Type B pancreatic cell (in vitro differentiated cells): ENCODE results near the gene PTPN12. TPM values are rescaled to one million over a fixed set of nuclear protein-coding genes. Genes with fewer than 3 reads are reported as not detected.
A peak's percentile ranks its signal among the peaks of the same experiment; 100 is the strongest.
"Not testable (repeated sequence)": the region's sequence is repeated elsewhere in the genome, so short reads cannot be mapped to it uniquely, and the experiment has no call there.

Experiments used
- DNase-seq: peaks from one replicate; pipeline ENCODE4 v3.0.0; 2021; ENCODE audit warnings: mixed read lengths; ENCODE audit not compliant: unreplicated experiment; ENCODE audit errors: extremely low spot score
- H3K27ac Mint-ChIP-seq: 2 replicates; pipeline ENCODE4 v1.8.0; 2021; ENCODE audit warnings: mild to moderate bottlenecking, mixed read lengths
- H3K27me3 Mint-ChIP-seq: 2 replicates; pipeline ENCODE4 v1.8.0; 2021; ENCODE audit warnings: mixed read lengths
- H3K36me3 Mint-ChIP-seq: 2 replicates; pipeline ENCODE4 v1.8.0; 2021; ENCODE audit warnings: mixed read lengths
- H3K4me1 Mint-ChIP-seq: one replicate; pipeline ENCODE4 v1.8.0; 2021; ENCODE audit warnings: mixed read lengths; ENCODE audit not compliant: unreplicated experiment
- H3K4me3 Mint-ChIP-seq: 2 replicates; pipeline ENCODE4 v1.8.0; 2021; ENCODE audit warnings: mild to moderate bottlenecking, mixed read lengths
- H3K9me3 Mint-ChIP-seq: 2 replicates; pipeline ENCODE4 v1.8.0; 2021; ENCODE audit warnings: mixed read lengths
- CTCF ChIP-seq: fragments of 200-600 bp; sonication (generic); conservative IDR thresholded peaks from 2 replicates; pipeline ENCODE4 v1.5.0; 2021; ENCODE audit warnings: antibody characterized with exemption, mild to moderate bottlenecking
- total RNA-seq: library from RNA; stranded (reverse); gene quantifications from 2 replicates; pipeline ENCODE4 v1.2.1, GENCODE V29; 2021; ENCODE audit warnings: low replicate concordance

Gene PTPN12
- total RNA-seq, 1 donor from 2014 or later: 76.7 TPM

GRCh38 chr7:77536017-77536412 lies 1.1 kb upstream of the PTPN12 start:
- Mint-ChIP-seq H3K4me3 (peak overlapping the region; percentile 97), H3K4me1 (peaks cover 20% of the 10 kb centered on the region), H3K9me3 (peaks cover 1% of the 10 kb centered on the region), H3K27ac (peak overlapping the region; percentile 94), H3K36me3 (no peaks in the 10 kb centered on the region), H3K27me3 (no peaks in the 10 kb centered on the region)
- no peak for TF ChIP-seq CTCF
- DNase-seq: no peak

- H3K4me3 Mint-ChIP-seq: peak overlapping the region; percentile 97
- H3K36me3 Mint-ChIP-seq: no peaks in the 10 kb centered on the region
- no peaks in the 10 kb centered on the region for H3K9me3 Mint-ChIP-seq
- no peak for TF ChIP-seq CTCF
- DNase-seq: peak; percentile 98
- H3K27ac Mint-ChIP-seq: peak overlapping the region; percentile 94
- no peaks in the 10 kb centered on the region for H3K27me3 Mint-ChIP-seq
- H3K4me1 Mint-ChIP-seq: peaks cover 23% of the 10 kb centered on the region
These were observed 521 bp upstream of the PTPN12 start for GRCh38 chr7:77536413-77537135.

- Mint-ChIP-seq H3K27ac (peak overlapping the region; percentile 96), H3K27me3 (no peaks in the 10 kb centered on the region), H3K9me3 (peaks cover 2% of the 10 kb centered on the region), H3K36me3 (peaks cover 6% of the 10 kb centered on the region), H3K4me1 (peaks cover 33% of the 10 kb centered on the region), H3K4me3 (peak overlapping the region; percentile 93)
- no peak for DNase-seq
- peak; percentile 7 for TF ChIP-seq CTCF
These were observed 734 bp downstream of the PTPN12 start for GRCh38 chr7:77537778-77538280.

GRCh38 chr7:77538281-77539212 lies 1.5 kb downstream of the PTPN12 start:
- H3K27ac Mint-ChIP-seq: peak overlapping the region; percentile 96
- H3K4me3 Mint-ChIP-seq: peak overlapping the region; percentile 93
- no peak for DNase-seq
- peaks cover 9% of the 10 kb centered on the region for H3K36me3 Mint-ChIP-seq
- no peak for TF ChIP-seq CTCF
- peaks cover 36% of the 10 kb centered on the region for H3K4me1 Mint-ChIP-seq
- no peaks in the 10 kb centered on the region for H3K27me3 Mint-ChIP-seq
- peaks cover 5% of the 10 kb centered on the region for H3K9me3 Mint-ChIP-seq

GRCh38 chr7:77540402-77540822 lies 3.3 kb downstream of the PTPN12 start:
- no peak overlapping the region for H3K27ac Mint-ChIP-seq
- peaks cover 5% of the 10 kb centered on the region for H3K9me3 Mint-ChIP-seq
- TF ChIP-seq CTCF: no peak
- peaks cover 9% of the 10 kb centered on the region for H3K36me3 Mint-ChIP-seq
- H3K4me3 Mint-ChIP-seq: peak overlapping the region; percentile 93
- H3K4me1 Mint-ChIP-seq: peaks cover 36% of the 10 kb centered on the region
- DNase-seq: no peak
- H3K27me3 Mint-ChIP-seq: no peaks in the 10 kb centered on the region

GRCh38 chr7:77540993-77541392 lies 3.9 kb downstream of the PTPN12 start:
- H3K27me3 Mint-ChIP-seq, DNase-seq, H3K36me3 Mint-ChIP-seq, H3K27ac Mint-ChIP-seq, H3K9me3 Mint-ChIP-seq: not testable (repeated sequence)
- Mint-ChIP-seq H3K4me3 (peak overlapping the region; percentile 6), H3K4me1 (peaks cover 36% of the 10 kb centered on the region)
